GM19467 (cell line): ENCODE data around the gene CCDC97.
"Not testable (repeated sequence)": the region's sequence is repeated elsewhere in the genome, so short reads cannot be mapped to it uniquely, and the experiment has no call there.

ENCODE experiments used
- ATAC-seq: cut with Tn5 transposase; IDR thresholded peaks from one replicate; pipeline ENCODE4 v1.9.1; 2021; ENCODE audit warnings: mild to moderate bottlenecking, moderate library complexity; ENCODE audit not compliant: unreplicated experiment

Gene CCDC97

DNA sequence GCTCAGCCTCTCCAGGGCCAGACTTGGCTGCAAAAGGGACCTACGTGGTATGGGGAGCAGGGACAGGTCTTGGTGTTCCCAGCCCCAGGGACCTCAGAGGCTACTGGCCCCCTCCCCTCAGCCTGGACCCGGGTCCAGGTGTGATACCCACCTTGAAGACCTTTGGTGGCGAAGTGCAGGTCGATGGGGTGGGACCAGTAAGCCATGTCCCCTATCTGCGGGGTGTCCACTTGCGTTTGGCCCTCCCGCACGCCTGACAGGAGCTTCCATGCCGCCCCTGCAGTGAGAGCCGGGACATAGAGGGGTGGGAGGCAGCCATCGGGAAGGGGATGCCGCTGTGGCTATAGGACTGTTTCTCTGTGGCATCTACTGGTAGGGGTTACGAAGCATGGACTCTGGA lies 47.8 kb downstream of the CCDC97 start:
- ATAC-seq, result no peak

DNA sequence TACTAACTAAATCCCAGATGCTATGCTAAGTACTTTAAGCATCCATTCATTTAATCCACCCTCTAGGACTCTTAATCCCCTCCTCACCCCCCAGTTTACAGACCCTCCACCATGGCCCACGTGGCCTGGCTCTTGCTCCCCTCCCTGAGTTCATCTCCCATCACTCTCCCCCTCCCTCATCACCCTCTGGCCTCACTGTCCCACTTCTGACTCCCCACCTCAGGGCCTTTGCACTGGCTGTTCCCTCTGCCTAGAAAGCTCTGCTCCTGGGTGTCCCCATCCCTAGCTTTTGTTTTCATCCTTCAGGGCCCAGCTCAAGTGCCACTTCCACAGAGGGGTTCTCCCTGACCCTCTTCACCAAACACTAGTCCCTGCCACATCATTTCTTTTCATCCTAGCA lies 49.8 kb downstream of the CCDC97 start:
- no peak for ATAC-seq

DNA sequence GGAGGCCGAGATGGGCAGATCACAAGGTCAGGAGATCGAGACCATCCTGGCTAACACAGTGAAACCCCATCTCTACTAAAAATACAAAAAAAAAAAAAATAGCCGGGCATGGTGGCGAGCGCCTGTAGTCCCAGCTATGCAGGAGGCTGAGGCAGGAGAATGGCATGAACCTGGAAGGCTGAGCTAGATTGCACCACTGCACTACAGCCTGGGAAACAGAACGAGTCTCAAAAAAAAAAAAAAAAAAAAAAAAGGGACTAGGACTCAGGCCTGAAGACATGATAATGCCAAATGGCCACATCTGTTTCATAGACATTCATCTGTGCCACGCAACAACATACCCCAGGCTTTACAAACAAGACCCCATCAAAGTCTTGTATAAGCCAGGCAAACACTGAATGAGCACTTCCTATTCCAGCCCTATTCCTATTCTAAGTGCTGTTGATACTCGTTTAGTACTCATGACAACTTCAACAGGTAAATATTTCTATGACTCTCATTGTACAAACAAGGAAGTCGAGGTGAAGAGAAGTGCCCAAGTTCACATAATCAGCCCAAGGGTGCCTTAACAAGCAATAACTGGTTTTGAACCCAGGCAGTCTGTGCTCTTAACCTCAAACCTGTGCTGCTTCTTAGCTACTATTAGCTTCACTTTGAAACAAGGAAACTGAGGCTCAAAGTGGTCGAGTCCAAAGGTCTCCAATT lies 52.3 kb downstream of the CCDC97 start:
- ATAC-seq, result no peak

- ATAC-seq, result no peak
Measured at GRCh38 chr19:41363371-41363752, 53.4 kb downstream of the CCDC97 start.

- peak; percentile 72 for ATAC-seq
Measured at GRCh38 chr19:41363753-41364523, 54.0 kb downstream of the CCDC97 start, which contains the start of gene B9D2. Gene B9D2, minus strand, starts transcription at chr19:41364149. Its CDS starts 630 bp downstream, at chr19:41363519.

GRCh38 chr19:41364524-41365391 lies 54.8 kb downstream of the CCDC97 start:
- no peak for ATAC-seq

- ATAC-seq, result no peak
Measured at GRCh38 chr19:41366089-41366488, 56.1 kb downstream of the CCDC97 start.

DNA sequence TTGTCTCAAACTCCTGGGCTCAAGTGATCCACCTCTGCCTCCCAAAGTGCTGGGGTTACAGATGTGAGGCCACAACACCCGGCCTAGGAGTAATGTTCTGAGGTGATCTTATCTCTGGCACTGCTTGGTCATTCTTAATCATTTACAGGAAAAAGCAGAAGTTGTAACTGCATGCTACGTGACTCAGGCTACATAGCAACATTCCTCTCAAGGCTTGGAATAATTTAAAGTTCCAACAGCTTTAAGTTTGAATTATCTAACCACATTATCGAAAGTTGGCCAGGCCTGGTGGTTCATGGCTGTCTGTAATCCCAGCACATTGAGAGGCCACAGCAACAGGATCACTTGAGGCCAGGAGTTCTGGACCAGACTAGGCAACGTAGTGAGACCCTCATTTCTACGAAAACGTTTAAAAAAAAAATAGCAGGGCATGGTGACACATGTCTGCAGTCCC lies 57.9 kb downstream of the CCDC97 start:
- no peak for ATAC-seq

- no peak for ATAC-seq
Measured at GRCh38 chr19:41369769-41370168, 59.8 kb downstream of the CCDC97 start.

- ATAC-seq, result not testable (repeated sequence)
Measured at GRCh38 chr19:41371119-41371518, 61.1 kb downstream of the CCDC97 start.

DNA sequence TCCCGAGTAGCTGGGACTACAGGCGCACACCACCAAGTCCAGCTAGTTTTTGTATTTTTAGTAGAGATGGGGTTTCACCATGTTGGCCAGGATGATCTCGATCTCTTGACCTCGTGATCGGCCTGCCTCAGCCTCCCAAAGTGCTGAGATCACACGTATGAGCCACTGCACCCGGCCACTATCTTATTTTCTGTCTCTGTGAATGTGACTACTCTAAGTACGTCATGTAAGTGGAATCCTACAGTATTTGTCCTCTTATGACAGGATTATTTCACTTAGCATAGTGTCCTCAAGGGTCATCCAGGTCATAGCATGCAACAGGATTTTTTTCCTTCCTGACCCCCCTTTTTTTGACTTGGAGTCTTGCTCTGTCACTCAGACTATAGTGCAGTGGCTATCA lies 61.6 kb downstream of the CCDC97 start:
- no peak for ATAC-seq

DNA sequence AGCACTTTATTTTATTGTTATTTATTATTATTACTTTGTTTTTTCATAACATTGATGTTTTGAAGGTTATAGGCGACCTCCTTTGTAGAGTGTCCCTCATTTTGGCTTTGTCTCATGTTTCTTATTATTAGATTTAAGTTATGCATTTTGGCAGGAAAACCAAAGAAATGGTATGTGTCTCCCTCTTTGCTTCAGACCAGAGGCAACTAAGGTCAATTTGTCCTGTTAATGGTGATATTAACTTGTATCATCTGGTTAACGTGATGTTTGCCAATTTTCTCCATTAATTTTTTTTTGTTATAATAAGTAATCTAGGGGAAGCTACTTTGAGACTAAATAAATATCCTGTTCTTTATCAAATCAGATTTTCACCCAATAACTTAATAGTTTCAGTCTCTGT lies 62.5 kb downstream of the CCDC97 start:
- no peak for ATAC-seq

- no peak for ATAC-seq
Measured at GRCh38 chr19:41373993-41374392, 64.0 kb downstream of the CCDC97 start.
